ENCODE results near the gene VEPH1.

The VEPH1 gene

DNA sequence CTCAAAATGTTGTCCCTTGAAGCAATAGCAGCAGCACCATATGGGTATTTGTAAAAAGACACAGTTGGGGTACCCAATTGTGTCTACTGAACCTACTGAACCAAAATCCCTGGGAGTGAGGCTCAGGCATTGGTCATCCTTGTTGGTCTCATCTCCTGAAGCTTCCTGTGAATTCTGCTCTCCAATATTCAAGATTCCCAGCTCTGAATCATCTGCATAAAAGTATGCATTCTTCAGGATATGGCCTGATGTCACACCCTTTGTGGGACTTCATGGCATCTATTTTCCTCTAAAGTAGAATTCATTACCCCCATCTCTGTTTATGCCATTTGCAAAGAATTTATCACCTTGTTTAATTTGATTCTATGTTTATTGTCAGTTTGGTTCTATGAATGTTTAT lies 79.9 kb downstream of the VEPH1 start:
- DNase-seq, result no peak

DNA sequence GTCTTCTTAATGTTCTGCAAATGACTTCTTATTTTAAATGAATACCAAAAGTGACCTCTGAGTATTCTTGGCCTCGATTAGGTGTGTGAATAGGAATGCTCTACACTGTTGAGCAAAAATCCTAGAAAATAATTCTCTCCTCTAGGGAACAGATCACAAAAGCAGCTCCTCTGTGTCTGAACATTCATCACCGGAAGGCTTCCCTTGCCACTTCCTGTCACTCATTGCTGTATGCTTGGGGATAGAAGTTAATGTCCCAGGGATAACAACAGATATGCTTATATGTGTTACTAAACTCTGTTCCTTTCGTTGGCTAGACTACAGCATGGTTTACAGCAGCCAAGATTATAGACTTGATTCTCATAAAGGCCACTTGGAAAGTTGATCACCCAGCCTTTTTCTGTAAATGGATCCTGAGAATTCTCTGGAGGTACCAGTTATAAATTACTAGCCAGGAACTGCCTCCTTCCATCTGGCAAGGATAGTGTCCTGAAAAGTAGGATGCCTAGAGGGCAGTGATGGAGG lies 82.5 kb downstream of the VEPH1 start:
- DNase-seq, result no peak

DNA sequence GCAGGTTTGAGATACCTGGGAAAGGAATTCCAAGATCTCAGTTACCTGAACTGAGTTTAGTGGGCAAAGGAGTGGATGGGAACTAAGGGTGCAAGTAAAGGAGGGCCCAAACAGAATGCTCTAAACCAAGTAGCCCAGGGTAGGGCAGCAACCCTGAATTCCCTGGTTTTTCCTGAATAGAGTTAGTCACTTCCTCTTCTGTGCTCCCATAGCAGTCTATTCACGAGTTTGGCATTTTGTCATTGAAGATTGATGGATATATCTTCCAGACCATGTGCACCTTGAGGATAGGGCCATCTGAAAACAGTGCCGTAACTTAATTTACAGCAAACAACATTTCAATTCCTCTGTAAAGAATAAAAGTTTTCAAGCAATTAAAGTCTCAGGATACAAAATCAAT lies 85.1 kb downstream of the VEPH1 start:
- DNase-seq, result no peak

DNA sequence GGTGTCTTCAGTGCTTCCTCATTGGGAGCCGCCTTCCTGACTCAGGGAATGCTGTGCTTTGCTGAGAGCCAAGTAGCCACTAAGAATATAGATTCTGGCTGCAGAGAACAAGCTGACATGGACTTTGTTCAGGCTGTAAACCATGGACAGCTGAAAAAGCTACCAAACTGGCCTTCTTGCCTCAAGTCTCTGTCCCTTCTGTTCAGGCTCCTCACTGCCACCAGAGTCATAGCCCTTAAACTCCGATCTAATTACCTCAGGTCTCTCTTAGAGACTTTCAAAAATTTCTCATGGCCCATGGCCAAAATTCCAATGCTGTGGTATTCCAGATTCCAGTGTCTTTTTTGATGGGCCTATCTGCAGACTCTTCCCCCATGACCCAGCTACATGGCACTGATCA lies 86.0 kb downstream of the VEPH1 start:
- DNase-seq, result no peak

DNA sequence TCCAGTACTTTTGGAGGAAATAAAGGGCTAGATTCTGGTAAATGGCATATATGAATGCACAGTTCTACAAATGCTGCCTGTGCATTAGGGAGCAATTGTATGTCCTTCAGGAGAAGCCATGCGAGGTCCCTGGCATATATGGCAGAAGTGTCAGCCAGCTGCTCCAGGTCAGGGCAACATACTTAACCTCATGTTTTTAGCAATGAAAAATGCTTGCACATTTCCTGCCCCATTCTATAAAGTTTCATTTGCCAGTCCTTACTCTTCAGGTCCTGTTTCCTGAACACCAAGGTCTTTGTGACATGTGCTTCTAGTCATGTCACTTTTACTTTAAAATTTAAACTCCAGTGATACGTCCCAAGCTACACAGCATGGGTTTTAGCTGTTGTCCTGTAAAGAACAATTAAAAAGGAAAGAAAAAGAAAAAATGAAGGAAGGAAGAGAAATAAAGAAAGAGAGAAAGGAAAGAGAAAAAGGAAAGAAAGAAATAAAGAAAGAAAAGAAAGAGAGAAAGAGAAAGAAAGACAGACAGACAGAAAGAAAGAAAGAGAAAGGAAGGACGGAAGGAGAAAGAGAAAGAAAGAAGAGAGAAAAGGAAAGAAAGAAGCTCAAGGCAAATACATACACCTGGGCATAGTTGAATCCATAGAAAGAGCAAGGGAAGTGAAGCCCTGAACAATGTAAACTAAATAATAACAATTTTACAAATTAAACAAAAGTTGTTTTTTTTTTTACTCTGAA lies 86.7 kb downstream of the VEPH1 start:
- DNase-seq, result no peak

DNA sequence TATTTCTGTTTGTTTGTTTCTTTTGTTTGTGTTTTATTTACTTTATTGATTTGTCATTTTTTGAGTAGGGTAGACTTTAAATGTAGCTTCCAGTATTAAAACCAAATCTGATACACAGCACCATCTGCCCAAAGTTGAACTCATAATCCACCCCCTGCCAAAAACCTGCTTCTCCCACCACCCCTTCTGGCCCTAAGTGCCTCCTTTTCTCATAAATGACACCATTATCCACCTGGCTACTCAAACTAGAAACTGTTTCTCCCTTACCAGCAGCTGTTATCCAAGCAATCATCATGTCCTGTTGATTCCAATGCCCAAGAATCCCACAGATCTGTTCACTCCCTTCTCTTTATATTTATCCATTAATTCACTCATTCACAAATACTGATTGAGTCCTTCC lies 88.4 kb downstream of the VEPH1 start:
- DNase-seq, result no peak

DNA sequence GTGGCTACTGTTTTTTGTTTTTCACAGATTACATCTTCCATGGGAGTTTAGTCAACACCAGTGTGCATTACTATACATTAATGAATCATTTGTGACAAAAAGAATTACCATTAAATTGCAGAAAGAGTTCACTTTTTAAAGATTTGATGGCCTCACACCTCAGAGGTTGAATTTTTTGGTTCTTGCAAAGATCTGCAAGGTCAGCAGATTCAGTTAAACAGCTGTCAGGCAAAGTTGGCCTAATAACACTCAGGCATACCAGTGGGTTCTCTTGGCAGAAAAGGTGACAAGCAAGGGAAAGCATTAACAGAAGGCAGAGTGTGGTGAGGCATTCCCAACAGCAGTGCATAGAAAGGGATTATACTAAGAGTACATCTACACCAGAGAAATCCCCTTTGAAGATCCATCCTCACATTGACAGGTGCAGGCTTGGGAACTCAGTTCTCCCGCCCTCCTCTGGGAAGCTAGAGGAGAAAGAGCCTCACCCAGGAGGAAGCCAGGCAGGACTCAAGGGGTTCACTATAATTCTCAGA lies 90.8 kb downstream of the VEPH1 start:
- no peak for DNase-seq

DNA sequence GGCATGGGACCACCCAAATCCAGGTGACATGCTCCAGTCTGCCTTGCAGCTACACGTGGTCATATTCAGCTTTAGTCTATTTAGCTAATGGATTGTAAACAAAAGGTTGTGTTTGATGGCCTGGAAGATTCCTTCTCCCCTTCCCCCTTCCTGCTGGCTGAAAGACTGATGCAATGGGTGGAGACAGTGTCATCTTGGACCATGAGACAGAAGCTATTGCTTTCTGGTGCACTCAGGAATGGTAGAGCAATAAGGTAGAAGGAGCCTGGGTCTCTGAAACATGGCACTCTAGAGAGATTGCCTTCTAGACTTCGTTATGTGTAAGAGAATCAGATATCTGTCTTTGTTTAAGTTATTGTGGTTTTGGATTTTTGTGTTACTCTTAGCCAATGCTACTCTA lies 92.3 kb downstream of the VEPH1 start:
- DNase-seq, result no peak

DNA sequence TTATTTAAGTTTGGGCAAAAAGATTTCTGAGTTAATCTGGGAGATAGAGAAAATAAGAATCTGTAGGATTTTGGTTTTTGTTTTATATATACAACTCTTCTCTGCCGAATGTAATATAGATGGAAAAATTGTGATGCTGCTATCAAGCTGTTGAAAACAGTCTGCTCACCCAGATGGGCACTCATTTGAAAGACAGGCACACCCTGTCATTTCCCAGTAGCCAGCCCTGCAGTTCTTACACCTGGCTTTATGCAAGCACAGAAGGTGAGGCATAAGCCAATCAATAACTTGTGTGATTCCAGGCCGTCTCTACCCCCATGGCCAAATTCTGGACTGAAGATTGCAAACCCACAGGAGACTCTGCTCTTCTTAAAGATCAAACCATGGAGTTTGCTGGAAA lies 93.7 kb downstream of the VEPH1 start:
- DNase-seq, result no peak

DNA sequence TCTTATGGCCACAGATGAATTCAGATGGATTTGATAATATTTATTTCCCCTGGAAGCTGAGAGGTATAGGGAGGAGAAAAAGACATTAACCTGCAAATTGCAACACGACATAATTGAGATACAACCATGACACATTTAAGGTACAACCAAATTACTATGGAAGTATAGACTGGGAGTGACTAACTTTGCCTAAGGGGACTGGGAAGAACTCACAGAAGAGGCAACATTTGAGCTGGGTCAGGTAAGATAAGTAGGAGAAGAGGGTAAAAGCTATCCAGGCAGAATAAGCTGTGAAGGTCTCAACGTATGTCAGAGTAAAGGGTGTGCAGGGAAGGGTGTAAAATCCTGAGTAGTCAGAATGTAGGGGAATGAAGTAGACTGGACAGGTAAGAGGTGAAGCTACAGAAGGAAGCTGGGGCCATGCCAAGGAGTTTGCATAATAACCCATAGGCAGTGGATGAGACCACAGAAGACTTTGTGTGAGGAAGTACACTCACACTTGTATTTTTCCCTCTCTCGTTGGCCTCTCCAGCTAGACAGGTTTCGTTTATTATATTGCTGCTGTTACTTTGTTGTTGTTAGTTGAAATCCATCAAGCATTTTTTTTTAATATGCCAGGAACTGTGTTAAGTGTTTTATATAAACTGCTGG lies 94.6 kb downstream of the VEPH1 start:
- no peak for DNase-seq

DNA sequence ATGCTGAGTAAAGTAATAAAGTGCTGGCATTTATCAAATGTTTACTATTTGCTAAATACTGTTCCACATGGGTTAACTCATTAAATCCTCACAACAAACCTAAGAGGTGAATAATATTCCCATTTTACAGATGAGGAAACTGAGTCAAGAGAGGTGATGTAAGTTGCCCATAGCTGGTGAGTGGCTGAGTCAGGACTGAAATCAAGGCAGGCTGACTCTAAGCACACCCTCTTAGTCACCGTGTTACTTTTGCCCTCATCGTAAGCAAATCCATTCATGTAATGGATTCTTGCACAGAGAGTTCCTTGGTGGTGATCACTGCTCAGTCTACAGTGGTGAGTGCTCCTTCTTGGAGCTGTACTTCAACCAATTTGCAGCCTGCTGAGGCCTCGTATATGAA lies 95.4 kb downstream of the VEPH1 start:
- no peak for DNase-seq

DNA sequence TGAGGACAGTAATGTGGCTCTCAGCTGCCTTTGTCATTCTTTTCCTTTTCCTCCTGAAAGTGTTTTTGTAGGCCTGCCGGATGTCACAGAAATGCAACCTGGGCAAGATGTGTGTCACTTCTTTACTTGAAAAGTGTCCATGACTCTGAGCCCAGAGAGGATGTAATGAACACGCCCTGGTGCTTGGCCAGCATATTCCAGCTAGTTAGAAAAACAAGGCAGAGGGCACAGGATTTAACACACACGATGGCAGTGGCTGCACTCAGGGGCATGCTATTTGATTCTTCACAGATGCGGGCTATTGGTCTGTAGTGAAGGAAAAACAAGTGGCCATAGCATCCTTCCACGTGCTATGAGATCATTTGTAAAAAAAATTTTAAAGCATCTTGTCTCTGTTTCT lies 96.8 kb downstream of the VEPH1 start:
- no peak for DNase-seq

DNA sequence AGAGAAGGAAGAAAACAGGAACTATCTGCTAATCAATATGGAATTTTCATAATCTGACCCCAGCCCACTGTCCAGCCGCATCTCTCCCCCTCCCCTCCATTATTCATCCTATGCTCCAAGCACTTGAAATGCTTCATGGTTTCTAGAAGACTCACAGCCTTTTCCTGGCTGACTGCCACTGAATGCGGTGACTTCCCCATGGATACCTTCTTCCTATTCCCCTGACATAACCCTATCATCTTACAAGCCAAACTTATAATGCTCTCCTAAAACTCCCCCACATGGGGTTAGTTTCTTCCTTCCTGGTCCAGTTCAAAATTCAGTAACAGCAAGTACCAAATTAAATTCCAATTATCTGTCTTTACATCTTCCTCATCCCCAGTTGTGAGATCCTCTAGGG lies 97.8 kb downstream of the VEPH1 start:
- DNase-seq, result no peak

DNA sequence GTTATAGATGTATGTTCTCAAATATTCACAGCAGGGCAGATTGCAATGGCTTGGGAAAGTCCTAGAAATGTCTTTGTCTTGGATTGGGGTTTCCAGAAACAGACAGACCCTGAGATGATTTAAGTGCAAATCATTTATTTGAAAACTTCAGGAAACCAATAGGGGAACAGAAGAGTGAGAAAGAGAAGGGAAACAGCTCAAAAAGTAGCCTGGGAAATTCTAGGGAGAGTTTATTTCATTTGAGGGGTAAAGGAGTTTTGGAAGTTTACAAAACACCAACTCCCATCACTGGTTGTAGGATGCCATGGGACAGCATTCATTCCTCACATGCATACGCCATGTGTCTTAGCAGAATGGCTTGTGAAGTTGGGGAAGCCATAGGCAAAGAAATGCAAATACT lies 98.8 kb downstream of the VEPH1 start:
- no peak for DNase-seq

DNA sequence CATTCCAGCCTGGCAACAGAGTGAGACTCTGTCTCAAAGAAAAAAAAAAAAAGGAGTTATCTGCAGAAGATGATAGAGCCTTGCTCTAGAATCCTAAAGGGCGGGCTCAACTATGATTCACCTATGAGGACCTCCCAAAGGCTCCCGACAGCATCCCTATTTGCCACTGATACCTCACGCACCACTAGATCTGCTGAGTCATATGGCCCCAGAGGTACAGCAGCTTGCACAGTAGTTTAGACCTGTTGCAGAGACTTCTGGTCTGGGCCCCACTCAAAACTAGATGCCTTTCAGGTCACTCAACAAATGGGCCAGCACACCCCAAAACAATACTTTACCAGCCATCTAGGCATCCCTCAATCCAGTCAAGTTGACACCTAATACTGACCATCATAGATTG lies 104.6 kb downstream of the VEPH1 start:
- no peak for DNase-seq

DNA sequence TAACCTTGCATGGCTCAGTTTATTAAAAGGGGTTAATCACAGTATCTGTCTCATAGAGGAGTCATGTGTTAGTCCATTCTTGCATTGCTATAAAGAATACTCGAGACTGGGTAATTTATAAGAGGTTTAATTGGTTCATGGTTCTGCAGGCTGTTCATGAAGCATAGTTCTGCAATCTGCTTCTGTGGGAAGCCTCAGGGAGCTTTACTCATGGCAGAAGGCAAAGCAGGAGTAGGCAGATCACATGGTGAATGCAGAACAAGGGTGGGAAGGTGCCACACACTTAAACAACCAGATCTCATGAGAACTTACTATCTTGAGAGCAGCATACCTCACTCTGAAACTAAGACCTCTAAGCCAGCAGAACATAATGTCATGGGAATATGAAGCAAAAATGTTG lies 108.8 kb downstream of the VEPH1 start:
- no peak for DNase-seq

DNA sequence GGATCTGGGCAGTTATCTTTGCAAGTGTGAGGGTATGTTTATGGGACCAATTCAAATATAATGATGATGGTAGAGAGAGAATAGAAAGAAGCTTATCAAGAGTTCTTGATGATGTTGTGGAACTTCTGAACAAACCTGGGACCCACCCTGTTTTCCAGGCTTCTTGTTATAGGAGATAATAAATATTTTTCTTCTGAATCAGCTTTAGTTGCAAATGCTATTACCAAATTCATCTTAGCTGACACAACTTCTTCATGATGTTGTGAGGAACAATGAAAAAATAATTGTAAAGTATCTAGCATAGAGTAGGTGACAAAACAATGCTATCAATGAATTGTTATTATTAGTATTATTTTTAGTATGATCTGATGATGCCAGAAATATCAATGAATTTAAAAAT lies 110.1 kb downstream of the VEPH1 start:
- no peak for DNase-seq

DNA sequence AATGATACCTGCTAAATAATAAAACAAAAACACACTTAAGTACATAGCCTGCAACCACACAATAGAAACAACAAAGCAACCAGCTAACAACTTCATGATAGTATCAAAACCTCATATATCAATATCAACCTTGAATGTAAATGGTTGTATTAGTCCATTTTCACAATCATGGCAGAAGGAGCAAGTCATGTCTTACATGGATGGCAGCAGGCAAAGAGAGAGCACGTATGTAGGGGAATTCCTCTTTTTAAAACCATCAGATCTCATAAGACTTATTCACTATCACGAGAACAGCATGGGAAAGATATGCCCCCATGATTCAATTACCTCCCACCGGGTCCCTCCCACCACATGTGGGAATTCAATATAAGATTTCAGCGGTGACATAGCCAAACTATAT lies 111.1 kb downstream of the VEPH1 start:
- DNase-seq, result no peak

DNA sequence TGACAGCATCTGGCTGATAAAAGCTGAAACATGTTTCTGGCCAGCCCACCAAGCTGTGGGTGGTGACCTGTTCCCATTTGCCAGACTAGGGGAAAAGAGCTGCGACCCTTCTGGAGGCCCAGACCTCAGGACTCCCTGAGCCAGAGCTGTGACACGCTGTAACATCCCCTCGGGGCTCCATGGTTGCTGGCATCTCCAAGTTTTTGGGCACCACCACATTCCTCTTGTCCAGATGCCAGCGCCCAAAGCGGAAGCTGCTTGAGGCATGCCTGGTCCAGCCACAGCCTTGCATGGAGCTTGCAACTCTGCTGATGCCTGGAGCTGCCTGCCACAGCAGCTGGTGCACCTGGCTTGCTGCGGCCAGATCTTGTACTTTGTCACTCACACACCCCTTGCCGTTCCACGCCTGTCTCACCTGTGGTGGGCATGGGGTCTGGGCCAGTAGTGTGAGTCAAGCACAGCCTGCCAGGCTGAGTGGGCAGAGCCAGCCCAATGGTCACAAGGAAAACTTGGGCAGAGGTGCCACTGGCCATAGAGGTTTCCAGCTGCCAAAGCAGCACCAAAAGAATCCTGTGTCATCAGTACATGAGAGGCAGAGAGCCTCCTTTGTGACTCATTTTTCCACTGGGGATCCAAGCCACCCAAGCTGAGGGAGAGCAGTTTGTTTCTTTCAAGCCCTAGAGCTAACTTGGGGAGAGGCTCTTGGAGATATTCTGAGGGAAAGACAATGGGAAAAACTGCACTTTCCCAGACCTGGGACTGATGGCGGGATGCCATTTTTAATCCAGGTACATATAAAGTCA lies 112.3 kb downstream of the VEPH1 start:
- DNase-seq, result no peak

DNA sequence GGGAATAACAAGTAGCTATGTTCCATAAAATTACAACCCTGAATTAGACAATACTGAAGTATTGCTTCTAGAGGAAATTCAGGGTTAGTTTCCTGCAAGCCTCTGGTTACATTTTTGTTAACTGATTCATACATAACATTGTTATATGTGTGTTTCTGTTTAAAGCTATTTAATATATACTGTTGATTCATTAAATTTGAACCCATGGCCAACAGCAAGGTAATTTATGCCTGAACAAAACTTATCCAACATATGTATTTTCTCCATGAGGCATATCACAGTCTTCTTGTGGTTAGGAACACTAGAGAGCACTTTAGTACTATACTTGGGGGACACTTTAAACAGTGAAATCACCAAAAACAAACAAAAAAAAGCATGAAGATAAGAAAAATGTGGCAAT lies 114.2 kb downstream of the VEPH1 start:
- no peak for DNase-seq

DNA sequence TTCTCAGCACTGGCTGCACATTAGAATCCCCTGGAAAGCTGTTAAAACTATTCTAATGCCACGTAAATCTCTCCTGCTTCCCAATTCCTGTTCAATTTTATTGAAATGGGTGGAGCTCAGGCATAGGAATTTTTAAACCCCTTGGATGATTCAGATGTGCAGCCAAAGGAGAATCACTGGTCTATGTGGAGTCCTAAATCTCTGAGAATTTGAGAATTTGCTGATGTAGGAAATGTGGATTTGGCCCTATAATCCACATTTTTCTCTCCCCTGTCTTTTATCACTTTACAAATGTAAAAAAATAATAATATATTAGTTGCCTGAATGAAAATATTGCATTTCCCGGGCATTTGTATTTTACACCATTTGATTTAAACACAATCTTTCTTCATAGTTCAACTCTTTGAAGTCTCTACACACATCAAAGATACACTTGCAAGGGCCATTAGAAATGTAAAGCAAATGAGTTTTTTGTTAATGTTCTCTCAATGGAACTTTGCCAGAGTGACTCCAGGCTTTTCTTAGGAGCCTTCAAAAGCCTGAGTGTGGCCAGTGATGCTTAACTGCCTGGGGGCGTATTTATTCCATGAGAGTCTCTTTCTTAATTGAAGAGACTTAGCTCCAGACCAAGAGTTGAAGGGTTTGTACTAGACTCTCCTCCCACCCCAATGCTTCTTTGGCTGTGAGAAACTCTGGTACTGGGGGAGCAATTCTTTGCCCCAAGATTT lies 115.3 kb downstream of the VEPH1 start:
- no peak for DNase-seq

DNA sequence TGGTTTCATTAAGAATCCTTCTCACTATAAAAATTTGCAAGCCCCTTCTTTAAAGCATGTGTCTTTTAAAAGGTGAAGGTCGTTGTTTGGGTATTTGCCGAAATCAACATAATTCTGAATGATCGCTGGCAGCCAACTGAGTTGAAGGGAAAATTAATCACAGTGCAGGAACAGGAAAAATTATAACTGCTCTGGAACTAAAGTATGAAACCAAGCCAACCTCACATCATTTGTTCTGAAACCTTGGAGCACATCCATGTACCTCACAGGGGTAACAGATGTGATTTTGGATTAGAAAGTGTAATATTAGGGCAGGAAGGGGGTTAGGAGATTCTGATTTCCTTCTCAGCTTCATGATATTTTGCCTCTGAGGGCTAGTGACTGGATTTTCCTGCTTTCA lies 118.7 kb downstream of the VEPH1 start:
- no peak for DNase-seq

DNA sequence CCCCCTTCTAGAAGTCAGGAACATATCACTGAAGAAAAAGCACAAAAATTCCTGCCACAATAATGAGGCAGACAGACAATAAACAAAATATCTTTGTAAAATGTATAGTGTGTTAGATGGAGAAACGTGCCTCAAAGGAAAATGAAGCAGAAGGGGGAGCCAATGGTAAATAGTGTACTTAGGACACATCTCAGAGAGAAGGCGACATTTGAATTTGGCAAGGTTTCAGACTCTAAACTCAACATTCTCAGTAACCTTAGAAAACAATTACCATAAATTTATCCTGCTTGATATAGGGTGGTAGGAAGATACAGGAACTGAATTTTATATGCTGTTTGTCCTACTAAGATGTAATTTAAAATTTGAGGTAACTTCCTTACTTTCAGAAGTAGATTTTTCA lies 119.2 kb downstream of the VEPH1 start:
- DNase-seq, result no peak

All from bone marrow (tissue), 2 donors.